Uterus (tissue), 2 donors: Measurements from ENCODE around the gene NDST4.

Experiments used
- POLR2A ChIP-seq, 2 donors: fragments of 450-650 bp; IDR thresholded peaks; one replicate each; pipeline ENCODE4 v1.6.1; 2016; ENCODE audit warnings: antibody characterized with exemption in 2 of 2, mild to moderate bottlenecking in 1 of 2, moderate library complexity in 1 of 2
- TF ChIP-seq, protein P1 (sequence below), 4 experiments: fragments of 200-600 bp in 2 of 4; fragments of 450-650 bp in 2 of 4; sonication (generic) in 2 of 4; IDR thresholded peaks; one replicate each; pipeline ENCODE4 v1.5.1; 2016 to 2019; ENCODE audit warnings: antibody characterized with exemption in 4 of 4, mild to moderate bottlenecking in 2 of 4, moderate library complexity in 1 of 4

GRCh38 chr4:114866901-114867670 lies 246.3 kb downstream of the NDST4 start:
- TF ChIP-seq, protein P1, sequence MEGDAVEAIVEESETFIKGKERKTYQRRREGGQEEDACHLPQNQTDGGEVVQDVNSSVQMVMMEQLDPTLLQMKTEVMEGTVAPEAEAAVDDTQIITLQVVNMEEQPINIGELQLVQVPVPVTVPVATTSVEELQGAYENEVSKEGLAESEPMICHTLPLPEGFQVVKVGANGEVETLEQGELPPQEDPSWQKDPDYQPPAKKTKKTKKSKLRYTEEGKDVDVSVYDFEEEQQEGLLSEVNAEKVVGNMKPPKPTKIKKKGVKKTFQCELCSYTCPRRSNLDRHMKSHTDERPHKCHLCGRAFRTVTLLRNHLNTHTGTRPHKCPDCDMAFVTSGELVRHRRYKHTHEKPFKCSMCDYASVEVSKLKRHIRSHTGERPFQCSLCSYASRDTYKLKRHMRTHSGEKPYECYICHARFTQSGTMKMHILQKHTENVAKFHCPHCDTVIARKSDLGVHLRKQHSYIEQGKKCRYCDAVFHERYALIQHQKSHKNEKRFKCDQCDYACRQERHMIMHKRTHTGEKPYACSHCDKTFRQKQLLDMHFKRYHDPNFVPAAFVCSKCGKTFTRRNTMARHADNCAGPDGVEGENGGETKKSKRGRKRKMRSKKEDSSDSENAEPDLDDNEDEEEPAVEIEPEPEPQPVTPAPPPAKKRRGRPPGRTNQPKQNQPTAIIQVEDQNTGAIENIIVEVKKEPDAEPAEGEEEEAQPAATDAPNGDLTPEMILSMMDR (IDR thresholded peaks at IDR 0.05), result no peak
- no peak for TF ChIP-seq POLR2A (IDR thresholded peaks at IDR 0.05)
